B cell (primary cell): ENCODE results near the gene ALDH3B1.

Experiments used
- EZH2 ChIP-seq: IDR thresholded peaks from 2 replicates; pipeline ENCODE4 v1.6.1; 2012; ENCODE audit warnings: borderline replicate concordance, low read depth, mild to moderate bottlenecking, moderate library complexity, low read length; ENCODE audit not compliant: insufficient read depth, poor library complexity, severe bottlenecking
- TF ChIP-seq, protein P1 (sequence below): fragments of 200-600 bp; IDR thresholded peaks from one replicate; pipeline ENCODE4 v1.8.0; 2022; ENCODE audit warnings: antibody characterized with exemption, mild to moderate bottlenecking

DNA sequence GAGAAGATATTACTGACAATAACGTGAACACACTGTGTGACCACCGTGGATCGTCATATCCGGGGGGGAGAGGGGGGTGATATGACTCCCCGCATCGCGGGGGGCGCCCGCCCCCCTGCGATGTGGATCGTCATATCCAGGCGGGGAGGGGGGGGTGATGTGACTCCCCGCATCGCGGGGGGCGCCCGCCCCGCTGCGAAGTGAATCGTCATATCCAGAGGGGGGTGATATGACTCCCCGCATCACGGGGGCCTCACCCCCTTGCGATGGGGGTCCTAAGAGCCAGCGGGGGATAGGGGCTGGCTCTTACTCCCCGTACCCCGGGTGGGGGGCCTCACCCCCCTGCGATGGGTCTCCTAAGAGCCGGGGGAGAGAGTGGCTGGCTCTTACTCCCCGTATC, 26.2 kb upstream of the ALDH3B1 start:
- TF ChIP-seq, protein P1, sequence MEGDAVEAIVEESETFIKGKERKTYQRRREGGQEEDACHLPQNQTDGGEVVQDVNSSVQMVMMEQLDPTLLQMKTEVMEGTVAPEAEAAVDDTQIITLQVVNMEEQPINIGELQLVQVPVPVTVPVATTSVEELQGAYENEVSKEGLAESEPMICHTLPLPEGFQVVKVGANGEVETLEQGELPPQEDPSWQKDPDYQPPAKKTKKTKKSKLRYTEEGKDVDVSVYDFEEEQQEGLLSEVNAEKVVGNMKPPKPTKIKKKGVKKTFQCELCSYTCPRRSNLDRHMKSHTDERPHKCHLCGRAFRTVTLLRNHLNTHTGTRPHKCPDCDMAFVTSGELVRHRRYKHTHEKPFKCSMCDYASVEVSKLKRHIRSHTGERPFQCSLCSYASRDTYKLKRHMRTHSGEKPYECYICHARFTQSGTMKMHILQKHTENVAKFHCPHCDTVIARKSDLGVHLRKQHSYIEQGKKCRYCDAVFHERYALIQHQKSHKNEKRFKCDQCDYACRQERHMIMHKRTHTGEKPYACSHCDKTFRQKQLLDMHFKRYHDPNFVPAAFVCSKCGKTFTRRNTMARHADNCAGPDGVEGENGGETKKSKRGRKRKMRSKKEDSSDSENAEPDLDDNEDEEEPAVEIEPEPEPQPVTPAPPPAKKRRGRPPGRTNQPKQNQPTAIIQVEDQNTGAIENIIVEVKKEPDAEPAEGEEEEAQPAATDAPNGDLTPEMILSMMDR: no peak
- TF ChIP-seq EZH2: no peak
